Neural progenitor cell (in vitro differentiated cells): ENCODE results near the gene HEATR5A. TPM values are rescaled to one million over a fixed set of nuclear protein-coding genes. Genes with fewer than 3 reads are reported as not detected.
"Not testable (repeated sequence)": the region's sequence is repeated elsewhere in the genome, so short reads cannot be mapped to it uniquely, and the experiment has no call there.

Source experiments
- DNase-seq: peaks from one replicate; pipeline ENCODE4 v3.0.0-alpha.2; 2016; ENCODE audit warnings: low spot score
- H2AFZ ChIP-seq: fragments of 200-600 bp; sonication (generic); replicated peaks from 2 replicates; pipeline ENCODE4 v1.6.1; 2016; ENCODE audit warnings: antibody characterized with exemption
- H3F3A ChIP-seq: fragments of 200-600 bp; sonication (generic); 2 replicates; pipeline ENCODE4 v1.6.1; 2016; ENCODE audit warnings: antibody characterized with exemption, low read depth
- H3K27ac ChIP-seq: fragments of 200-600 bp; sonication (generic); 2 replicates; pipeline ENCODE4 v1.5.1; 2016; ENCODE audit warnings: mild to moderate bottlenecking
- H3K27me3 ChIP-seq: fragments of 200-600 bp; sonication (generic); 2 replicates; pipeline ENCODE4 v1.6.1; 2016; ENCODE audit warnings: mild to moderate bottlenecking, moderate library complexity
- H3K36me3 ChIP-seq: fragments of 200-600 bp; sonication (generic); 2 replicates; pipeline ENCODE4 v1.5.1; 2016
- H3K4me1 ChIP-seq: fragments of 200-600 bp; sonication (generic); 2 replicates; pipeline ENCODE4 v1.6.1; 2016; ENCODE audit warnings: mixed run types
- H3K4me2 ChIP-seq: fragments of 200-600 bp; sonication (generic); 2 replicates; pipeline ENCODE4 v1.6.1; 2016
- H3K4me3 ChIP-seq: fragments of 200-600 bp; sonication (generic); 2 replicates; pipeline ENCODE4 v1.5.1; 2016
- H3K79me2 ChIP-seq: fragments of 200-600 bp; sonication (generic); 2 replicates; pipeline ENCODE4 v1.6.1; 2016; ENCODE audit warnings: low read depth
- H3K9ac ChIP-seq: fragments of 200-600 bp; sonication (generic); 2 replicates; pipeline ENCODE4 v1.6.1; 2016
- H3K9me3 ChIP-seq: fragments of 200-600 bp; sonication (generic); 2 replicates; pipeline ENCODE4 v1.5.1; 2016; ENCODE audit warnings: low read depth
- H4K20me1 ChIP-seq: fragments of 200-600 bp; sonication (generic); 2 replicates; pipeline ENCODE4 v1.6.1; 2016; ENCODE audit warnings: low read depth
- H3K27ac Mint-ChIP-seq: 3 replicates; pipeline ENCODE4 v1.8.0; 2021; ENCODE audit warnings: mixed read lengths
- H3K27me3 Mint-ChIP-seq: 2 replicates; pipeline ENCODE4 v1.8.0; 2022; ENCODE audit warnings: low read depth, mild to moderate bottlenecking, inconsistent platforms, moderate library complexity, mixed read lengths; ENCODE audit not compliant: insufficient read depth
- H3K36me3 Mint-ChIP-seq: 3 replicates; pipeline ENCODE4 v1.8.0; 2021; ENCODE audit warnings: mixed read lengths
- H3K4me1 Mint-ChIP-seq: 3 replicates; pipeline ENCODE4 v1.8.0; 2021; ENCODE audit warnings: mixed read lengths
- H3K4me3 Mint-ChIP-seq: 3 replicates; pipeline ENCODE4 v1.8.0; 2021; ENCODE audit warnings: mild to moderate bottlenecking, moderate library complexity, mixed read lengths
- H3K9me3 Mint-ChIP-seq: 3 replicates; pipeline ENCODE4 v1.8.0; 2020; ENCODE audit warnings: mixed read lengths
- EZH2 ChIP-seq: fragments of 200-600 bp; sonication (generic); IDR thresholded peaks from 2 replicates; pipeline ENCODE4 v1.6.1; 2017; ENCODE audit warnings: antibody characterized with exemption, mild to moderate bottlenecking, moderate library complexity
- EZH2phosphoT487 ChIP-seq: fragments of 200-600 bp; sonication (generic); IDR thresholded peaks from 2 replicates; pipeline ENCODE4 v1.6.1; 2017; ENCODE audit warnings: antibody characterized with exemption
- total RNA-seq: library from RNA; depleted of rRNA; stranded (reverse); fragments of >200 nt; gene quantifications from 2 replicates; pipeline ENCODE4 v1.2.3, GENCODE V29; 2015; ENCODE audit warnings: low replicate concordance
- TF ChIP-seq, protein P1 (sequence below): fragments of 200-600 bp; sonication (generic); IDR thresholded peaks from 2 replicates; pipeline ENCODE4 v1.5.1; 2017; ENCODE audit warnings: antibody characterized with exemption, mild to moderate bottlenecking

HEATR5A gene
- total RNA-seq, 1 donor from 2014 or later = 34.7 TPM

DNA sequence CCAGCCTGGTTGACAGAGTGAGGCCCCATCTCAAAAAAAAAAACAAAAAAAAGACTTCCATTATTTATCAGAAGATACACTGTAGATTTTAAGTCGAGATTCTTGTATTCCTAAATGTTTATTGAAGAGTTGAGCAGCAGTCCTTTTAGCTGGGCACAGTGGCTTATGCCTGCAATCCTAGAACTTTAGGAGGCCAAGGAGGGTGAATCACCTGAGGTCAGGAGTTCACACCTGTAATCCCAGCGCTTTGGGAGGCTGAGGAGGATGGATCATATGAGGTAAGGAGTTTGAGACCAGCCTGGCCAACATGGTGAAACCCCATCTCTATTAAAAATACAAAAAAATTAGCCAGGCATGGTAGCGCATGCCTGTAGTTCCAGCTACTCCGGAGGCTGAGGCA, 57.6 kb downstream of the HEATR5A start:
- peaks cover 2% of the 10 kb centered on the region for H3K36me3 Mint-ChIP-seq
- H3K9me3 ChIP-seq = no peaks in the 10 kb centered on the region
- no peaks in the 10 kb centered on the region for H3K4me1 Mint-ChIP-seq
- H3K4me3 ChIP-seq = no peak overlapping the region
- no peaks in the 10 kb centered on the region for H3K27me3 ChIP-seq
- no peak overlapping the region for H3K9ac ChIP-seq
- H3K36me3 ChIP-seq = no peaks in the 10 kb centered on the region
- no peak overlapping the region for H2AFZ ChIP-seq
- no peaks in the 10 kb centered on the region for H3K4me1 ChIP-seq
- TF ChIP-seq, protein P1, sequence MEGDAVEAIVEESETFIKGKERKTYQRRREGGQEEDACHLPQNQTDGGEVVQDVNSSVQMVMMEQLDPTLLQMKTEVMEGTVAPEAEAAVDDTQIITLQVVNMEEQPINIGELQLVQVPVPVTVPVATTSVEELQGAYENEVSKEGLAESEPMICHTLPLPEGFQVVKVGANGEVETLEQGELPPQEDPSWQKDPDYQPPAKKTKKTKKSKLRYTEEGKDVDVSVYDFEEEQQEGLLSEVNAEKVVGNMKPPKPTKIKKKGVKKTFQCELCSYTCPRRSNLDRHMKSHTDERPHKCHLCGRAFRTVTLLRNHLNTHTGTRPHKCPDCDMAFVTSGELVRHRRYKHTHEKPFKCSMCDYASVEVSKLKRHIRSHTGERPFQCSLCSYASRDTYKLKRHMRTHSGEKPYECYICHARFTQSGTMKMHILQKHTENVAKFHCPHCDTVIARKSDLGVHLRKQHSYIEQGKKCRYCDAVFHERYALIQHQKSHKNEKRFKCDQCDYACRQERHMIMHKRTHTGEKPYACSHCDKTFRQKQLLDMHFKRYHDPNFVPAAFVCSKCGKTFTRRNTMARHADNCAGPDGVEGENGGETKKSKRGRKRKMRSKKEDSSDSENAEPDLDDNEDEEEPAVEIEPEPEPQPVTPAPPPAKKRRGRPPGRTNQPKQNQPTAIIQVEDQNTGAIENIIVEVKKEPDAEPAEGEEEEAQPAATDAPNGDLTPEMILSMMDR = no peak
- no peak for TF ChIP-seq EZH2phosphoT487
- TF ChIP-seq EZH2 = no peak
- no peak overlapping the region for H3K4me3 Mint-ChIP-seq
- no peak for DNase-seq
- H3K79me2 ChIP-seq = no peaks in the 10 kb centered on the region
- H3K27me3 Mint-ChIP-seq = no peaks in the 10 kb centered on the region
- H3K27ac Mint-ChIP-seq = no peak overlapping the region
- no peaks in the 10 kb centered on the region for H4K20me1 ChIP-seq
- no peaks in the 10 kb centered on the region for H3F3A ChIP-seq
- H3K27ac ChIP-seq = no peak overlapping the region
- no peak overlapping the region for H3K4me2 ChIP-seq
- no peaks in the 10 kb centered on the region for H3K9me3 Mint-ChIP-seq

- H3K36me3 ChIP-seq, H4K20me1 ChIP-seq, H3K36me3 Mint-ChIP-seq, DNase-seq, H3K9ac ChIP-seq, H3F3A ChIP-seq, H3K9me3 ChIP-seq, H3K4me1 Mint-ChIP-seq, H3K27ac ChIP-seq, H3K4me3 Mint-ChIP-seq, H3K4me3 ChIP-seq, H3K27ac Mint-ChIP-seq, H3K4me1 ChIP-seq, H3K79me2 ChIP-seq, H3K27me3 ChIP-seq, H3K27me3 Mint-ChIP-seq, H3K4me2 ChIP-seq, H2AFZ ChIP-seq, H3K9me3 Mint-ChIP-seq: not testable (repeated sequence)
These were observed 58.6 kb downstream of the HEATR5A start for GRCh38 chr14:31361761-31362160.

GRCh38 chr14:31360919-31361662, 59.3 kb downstream of the HEATR5A start:
- Mint-ChIP-seq H3K9me3 (no peaks in the 10 kb centered on the region), H3K36me3 (peaks cover 2% of the 10 kb centered on the region), H3K27me3 (no peaks in the 10 kb centered on the region), H3K4me3 (no peak overlapping the region), H3K27ac (no peak overlapping the region), H3K4me1 (no peaks in the 10 kb centered on the region)
- no peak overlapping the region for H2AFZ ChIP-seq
- H3K4me3 ChIP-seq = no peak overlapping the region
- no peaks in the 10 kb centered on the region for H3K79me2 ChIP-seq
- H3K9me3 ChIP-seq = no peaks in the 10 kb centered on the region
- H3K36me3 ChIP-seq = no peaks in the 10 kb centered on the region
- H3K27ac ChIP-seq = no peak overlapping the region
- H3K4me2 ChIP-seq = no peak overlapping the region
- DNase-seq = no peak
- H3F3A ChIP-seq = no peaks in the 10 kb centered on the region
- H3K27me3 ChIP-seq = no peaks in the 10 kb centered on the region
- no peaks in the 10 kb centered on the region for H3K4me1 ChIP-seq
- no peaks in the 10 kb centered on the region for H4K20me1 ChIP-seq
- no peak overlapping the region for H3K9ac ChIP-seq
- no peak for TF ChIP-seq EZH2phosphoT487
- TF ChIP-seq, protein P1 = no peak
- no peak for TF ChIP-seq EZH2

- H2AFZ ChIP-seq = no peak overlapping the region
- no peak overlapping the region for H3K4me3 Mint-ChIP-seq
- H3K27me3 ChIP-seq = no peaks in the 10 kb centered on the region
- H3K4me1 Mint-ChIP-seq = no peaks in the 10 kb centered on the region
- no peaks in the 10 kb centered on the region for H3K79me2 ChIP-seq
- H4K20me1 ChIP-seq = no peaks in the 10 kb centered on the region
- H3K4me2 ChIP-seq = no peak overlapping the region
- peaks cover 2% of the 10 kb centered on the region for H3K36me3 Mint-ChIP-seq
- no peaks in the 10 kb centered on the region for H3K9me3 Mint-ChIP-seq
- H3K27ac ChIP-seq = no peak overlapping the region
- no peaks in the 10 kb centered on the region for H3K4me1 ChIP-seq
- H3K27ac Mint-ChIP-seq = no peak overlapping the region
- H3K4me3 ChIP-seq = no peak overlapping the region
- TF ChIP-seq EZH2phosphoT487 (no peak), EZH2 (no peak)
- TF ChIP-seq, protein P1 = no peak
- DNase-seq = no peak
- H3F3A ChIP-seq = no peaks in the 10 kb centered on the region
- H3K27me3 Mint-ChIP-seq = no peaks in the 10 kb centered on the region
- no peaks in the 10 kb centered on the region for H3K36me3 ChIP-seq
- H3K9ac ChIP-seq = no peak overlapping the region
- no peaks in the 10 kb centered on the region for H3K9me3 ChIP-seq
These were observed 63.1 kb downstream of the HEATR5A start for GRCh38 chr14:31357279-31357678.
